ENCODE measurements around the gene LTB4R2. TPM values are rescaled to one million over a fixed set of nuclear protein-coding genes. Genes with fewer than 3 reads are reported as not detected.

LTB4R2 gene
- total and polyA plus RNA-seq, 7 donors: 0.08 to 2.3 (median 0.96) TPM

- no peak for ATAC-seq
- Histone ChIP-seq H3K9me3 (no peaks in the 10 kb centered on the region), H3K36me3 (ENCODE audit: insufficient read depth in 1 of 2, low read depth in 1 of 2) (no peaks in the 10 kb centered on the region), H3K4me3 (no peak overlapping the region), H3K27me3 (ENCODE audit: insufficient read depth in 3 of 3, low read length in 2 of 3) (peaks cover 0 to 31% (median 0%) of the 10 kb centered on the region in 3 donors), H3K27ac (no peak overlapping the region), H3K4me1 (peaks cover 3% of the 10 kb centered on the region)
- 84 to 89% (median 88%) methylated on average over 3 of the region's 3 CpGs for WGBS, 3 donors
- intact Hi-C loops (cut with DNase I): no loop called here
- no peak for TF ChIP-seq CTCF (IDR thresholded peaks at IDR 0.05)
- DNase-seq: no peak
Observed at GRCh38 chr14:24360281-24360680, 50.3 kb downstream of the LTB4R2 start.

DNA sequence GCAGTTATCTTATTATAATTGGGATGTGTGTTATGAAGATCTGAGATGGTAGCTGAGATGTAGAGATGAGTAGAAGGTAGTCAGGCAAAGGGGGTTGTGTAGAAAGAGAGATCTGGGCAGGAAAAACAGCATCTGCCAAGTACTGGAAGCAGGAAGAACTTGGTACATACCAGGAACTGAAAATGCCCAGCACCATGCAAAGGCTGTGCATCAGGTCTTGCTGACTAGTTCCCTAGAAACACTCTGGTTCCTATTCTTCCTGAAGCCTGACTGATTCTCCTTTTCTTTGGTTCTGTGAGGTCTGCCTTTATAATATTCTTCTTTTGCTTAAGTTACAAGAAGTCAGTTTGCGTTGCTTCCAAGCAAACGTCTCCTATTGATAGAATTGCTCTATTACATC lies 51.4 kb downstream of the LTB4R2 start:
- Histone ChIP-seq H3K27me3 (ENCODE audit: insufficient read depth in 3 of 3, low read length in 2 of 3) (peaks cover 0 to 41% (median 2%) of the 10 kb centered on the region in 3 donors), H3K36me3 (ENCODE audit: insufficient read depth in 1 of 2, low read depth in 1 of 2) (no peaks in the 10 kb centered on the region), H3K4me1 (peaks cover 6% of the 10 kb centered on the region), H3K27ac (no peak overlapping the region), H3K9me3 (no peaks in the 10 kb centered on the region), H3K4me3 (no peak overlapping the region)
- DNase-seq (no peak), ATAC-seq (no peak)
- WGBS, 3 donors: 71 to 84% (median 74%) methylated on average over 2 of the region's 2 CpGs
- intact Hi-C loops (cut with DNase I): no loop called here
- no peak for TF ChIP-seq CTCF (IDR thresholded peaks at IDR 0.05)

Other genes with a start within 250 kb of the LTB4R2 start
Only the 30 nearest of the 33 such genes appear.
- 10 to 100 TPM; 48.8 to 73.5 (median 68.6) TPM for gene DCAF11, start 195.4 kb upstream of the LTB4R2 start, total RNA-seq
- gene DCAF11, start 195.4 kb upstream of the LTB4R2 start, polyA plus RNA-seq: 10 to 100 TPM; 34.7 to 66.4 (median 35.4) TPM
- 1 to 10 TPM; 1.5 to 3.6 (median 2.5) TPM for gene NRL, start 195.2 kb upstream of the LTB4R2 start, total RNA-seq
- gene NRL, start 195.2 kb upstream of the LTB4R2 start, polyA plus RNA-seq: 1 to 10 TPM; 1.2 to 5.1 (median 2.4) TPM
- gene FITM1, start 179.5 kb upstream of the LTB4R2 start, total RNA-seq: 100 to 1,000 TPM in 3 of 4 donors, 10 to 100 TPM in 1; 72.8 to 167 (median 137) TPM
- gene FITM1, start 179.5 kb upstream of the LTB4R2 start, polyA plus RNA-seq: 100 to 1,000 TPM; 100 to 163 (median 113) TPM
- gene PSME1, start 173.9 kb upstream of the LTB4R2 start, total RNA-seq: 100 to 1,000 TPM in 1 of 4 donors, 10 to 100 TPM in 3; 49.2 to 122 (median 80.3) TPM
- 100 to 1,000 TPM in 1 of 3 donors, 10 to 100 TPM in 2; 73.0 to 106 (median 92.6) TPM for gene PSME1, start 173.9 kb upstream of the LTB4R2 start, polyA plus RNA-seq
- 10 to 100 TPM; 18.0 to 67.5 (median 36.1) TPM for gene EMC9, start 168.5 kb upstream of the LTB4R2 start, total RNA-seq
- gene EMC9, start 168.5 kb upstream of the LTB4R2 start, polyA plus RNA-seq: 10 to 100 TPM; 17.2 to 35.5 (median 30.9) TPM
- gene PSME2, start 163.5 kb upstream of the LTB4R2 start, total RNA-seq: 100 to 1,000 TPM in 1 of 4 donors, 10 to 100 TPM in 3; 30.1 to 179 (median 76.0) TPM
- 10 to 100 TPM; 64.7 to 80.0 (median 76.4) TPM for gene PSME2, start 163.5 kb upstream of the LTB4R2 start, polyA plus RNA-seq
- 10 to 100 TPM; 46.4 to 81.5 (median 64.7) TPM for gene RNF31, start 162.6 kb upstream of the LTB4R2 start, total RNA-seq
- 10 to 100 TPM; 43.3 to 57.3 (median 55.7) TPM for gene RNF31, start 162.6 kb upstream of the LTB4R2 start, polyA plus RNA-seq
- 10 to 100 TPM; 10.4 to 21.6 (median 15.1) TPM for gene IRF9, start 148.9 kb upstream of the LTB4R2 start, total RNA-seq
- 10 to 100 TPM in 2 of 3 donors, 1 to 10 TPM in 1; 7.9 to 14.2 (median 11.8) TPM for gene IRF9, start 148.9 kb upstream of the LTB4R2 start, polyA plus RNA-seq
- gene REC8, start 138.1 kb upstream of the LTB4R2 start, total RNA-seq: 1 to 10 TPM; 1.0 to 1.6 (median 1.3) TPM
- 1 to 10 TPM in 1 of 3 donors, under 1 TPM in 2; 0.13 to 1.2 (median 0.86) TPM for gene REC8, start 138.1 kb upstream of the LTB4R2 start, polyA plus RNA-seq
- 10 to 100 TPM; 35.7 to 75.9 (median 51.1) TPM for gene IPO4, start 121.3 kb upstream of the LTB4R2 start, total RNA-seq
- gene IPO4, start 121.3 kb upstream of the LTB4R2 start, polyA plus RNA-seq: 10 to 100 TPM; 28.8 to 99.7 (median 62.4) TPM
- 10 to 100 TPM; 21.0 to 22.7 (median 21.8) TPM for gene TM9SF1, start 114.7 kb upstream of the LTB4R2 start, total RNA-seq
- gene TM9SF1, start 114.7 kb upstream of the LTB4R2 start, polyA plus RNA-seq: 10 to 100 TPM; 21.7 to 43.4 (median 31.7) TPM
- not detected for gene TSSK4, start 104.4 kb upstream of the LTB4R2 start, total RNA-seq
- under 1 TPM in 2 of 3 donors, not detected in 1; 0.05 to 0.06 TPM for gene TSSK4, start 104.4 kb upstream of the LTB4R2 start, polyA plus RNA-seq
- 10 to 100 TPM; 12.3 to 18.2 (median 15.7) TPM for gene CHMP4A, start 96.7 kb upstream of the LTB4R2 start, total RNA-seq
- gene CHMP4A, start 96.7 kb upstream of the LTB4R2 start, polyA plus RNA-seq: 10 to 100 TPM; 29.6 to 42.1 (median 29.9) TPM
- gene MDP1, start 94.1 kb upstream of the LTB4R2 start, total RNA-seq: 10 to 100 TPM in 3 of 4 donors, 1 to 10 TPM in 1; 9.4 to 16.3 (median 12.1) TPM
- 10 to 100 TPM in 2 of 3 donors, 1 to 10 TPM in 1; 6.2 to 19.7 (median 13.0) TPM for gene MDP1, start 94.1 kb upstream of the LTB4R2 start, polyA plus RNA-seq
- 100 to 1,000 TPM; 135 to 206 (median 159) TPM for gene NEDD8, start 77.8 kb upstream of the LTB4R2 start, total RNA-seq
- 100 to 1,000 TPM; 214 to 315 (median 297) TPM for gene NEDD8, start 77.8 kb upstream of the LTB4R2 start, polyA plus RNA-seq
- 10 to 100 TPM; 19.7 to 33.1 (median 27.9) TPM for gene GMPR2, start 77.2 kb upstream of the LTB4R2 start, total RNA-seq
- 10 to 100 TPM; 17.7 to 24.0 (median 21.7) TPM for gene GMPR2, start 77.2 kb upstream of the LTB4R2 start, polyA plus RNA-seq
- gene TINF2, start 67.5 kb upstream of the LTB4R2 start, total RNA-seq: 10 to 100 TPM; 36.6 to 69.6 (median 65.2) TPM
- 100 to 1,000 TPM in 1 of 3 donors, 10 to 100 TPM in 2; 37.8 to 103 (median 48.3) TPM for gene TINF2, start 67.5 kb upstream of the LTB4R2 start, polyA plus RNA-seq
- gene TGM1, start 47.0 kb upstream of the LTB4R2 start, total RNA-seq: under 1 TPM in 3 of 4 donors, not detected in 1; 0.25 to 0.50 (median 0.32) TPM
- 1 to 10 TPM in 1 of 3 donors, under 1 TPM in 2; 0.17 to 1.3 (median 0.86) TPM for gene TGM1, start 47.0 kb upstream of the LTB4R2 start, polyA plus RNA-seq
- gene RABGGTA, start 38.5 kb upstream of the LTB4R2 start, total RNA-seq: 10 to 100 TPM; 16.9 to 17.8 (median 17.3) TPM
- gene RABGGTA, start 38.5 kb upstream of the LTB4R2 start, polyA plus RNA-seq: 10 to 100 TPM; 15.1 to 36.2 (median 18.9) TPM
- gene DHRS1, start 10.4 kb upstream of the LTB4R2 start, total RNA-seq: 1 to 10 TPM; 1.9 to 3.4 (median 2.7) TPM
- 1 to 10 TPM; 1.5 to 6.4 (median 3.4) TPM for gene DHRS1, start 10.4 kb upstream of the LTB4R2 start, polyA plus RNA-seq
- 10 to 100 TPM; 36.7 to 38.8 (median 37.7) TPM for gene NOP9, start 10.3 kb upstream of the LTB4R2 start, total RNA-seq
- gene NOP9, start 10.3 kb upstream of the LTB4R2 start, polyA plus RNA-seq: 10 to 100 TPM; 11.4 to 29.8 (median 16.1) TPM
- 1 to 10 TPM in 3 of 4 donors, under 1 TPM in 1; 0.95 to 2.5 (median 1.8) TPM for gene CIDEB, start 2.2 kb upstream of the LTB4R2 start, total RNA-seq
- 1 to 10 TPM; 1.2 to 2.1 (median 1.3) TPM for gene CIDEB, start 2.2 kb upstream of the LTB4R2 start, polyA plus RNA-seq
- 1 to 10 TPM; 1.1 to 2.1 (median 2.0) TPM for gene LTB4R, start 1.4 kb downstream of the LTB4R2 start, total RNA-seq
- gene LTB4R, start 1.4 kb downstream of the LTB4R2 start, polyA plus RNA-seq: 1 to 10 TPM in 1 of 3 donors, under 1 TPM in 2; 0.35 to 2.0 (median 0.65) TPM
- gene ADCY4, start 24.9 kb downstream of the LTB4R2 start, total RNA-seq: 10 to 100 TPM in 3 of 4 donors, 1 to 10 TPM in 1; 8.6 to 13.9 (median 11.2) TPM
- gene ADCY4, start 24.9 kb downstream of the LTB4R2 start, polyA plus RNA-seq: 10 to 100 TPM in 1 of 3 donors, 1 to 10 TPM in 2; 7.0 to 10.8 (median 7.7) TPM
- gene RIPK3, start 29.9 kb downstream of the LTB4R2 start, total RNA-seq: 1 to 10 TPM; 1.1 to 1.9 (median 1.4) TPM
- 1 to 10 TPM in 1 of 3 donors, under 1 TPM in 2; 0.94 to 1.7 (median 0.97) TPM for gene RIPK3, start 29.9 kb downstream of the LTB4R2 start, polyA plus RNA-seq
- 10 to 100 TPM in 2 of 4 donors, 1 to 10 TPM in 2; 2.7 to 12.0 (median 7.8) TPM for gene NFATC4, start 58.0 kb downstream of the LTB4R2 start, total RNA-seq
- 1 to 10 TPM; 5.5 to 7.9 (median 7.3) TPM for gene NFATC4, start 58.0 kb downstream of the LTB4R2 start, polyA plus RNA-seq
- 1 to 10 TPM; 2.1 to 8.0 (median 2.4) TPM for gene NYNRIN, start 88.9 kb downstream of the LTB4R2 start, total RNA-seq
- gene NYNRIN, start 88.9 kb downstream of the LTB4R2 start, polyA plus RNA-seq: 1 to 10 TPM; 1.1 to 1.5 (median 1.2) TPM
- gene CBLN3, start 119.5 kb downstream of the LTB4R2 start, total RNA-seq: 1 to 10 TPM in 1 of 4 donors, under 1 TPM in 3; 0.66 to 1.5 (median 0.76) TPM
- under 1 TPM; 0.38 to 0.78 (median 0.70) TPM for gene CBLN3, start 119.5 kb downstream of the LTB4R2 start, polyA plus RNA-seq
- 10 to 100 TPM; 25.8 to 44.2 (median 41.3) TPM for gene KHNYN, start 119.8 kb downstream of the LTB4R2 start, total RNA-seq
- gene KHNYN, start 119.8 kb downstream of the LTB4R2 start, polyA plus RNA-seq: 10 to 100 TPM; 15.3 to 74.9 (median 35.9) TPM
- 10 to 100 TPM; 55.7 to 75.2 (median 63.8) TPM for gene SDR39U1, start 132.6 kb downstream of the LTB4R2 start, total RNA-seq
- gene SDR39U1, start 132.6 kb downstream of the LTB4R2 start, polyA plus RNA-seq: 100 to 1,000 TPM in 1 of 3 donors, 10 to 100 TPM in 2; 62.9 to 110 (median 63.6) TPM